Fibroblast of villous mesenchyme (primary cell): ENCODE data around the gene BTBD1. TPM values are rescaled to one million over a fixed set of nuclear protein-coding genes. Genes with fewer than 3 reads are reported as not detected.

ENCODE experiments used
- DNase-seq: peaks from one replicate; pipeline ENCODE4 v3.0.0-alpha.2; 2010; ENCODE audit warnings: low read depth
- H3K4me3 ChIP-seq: 2 replicates; pipeline ENCODE4 v1.5.1; 2011; ENCODE audit warnings: low read depth, mild to moderate bottlenecking, low read length
- total RNA-seq: library from RNA; depleted of rRNA; stranded (reverse); fragments of >200 nt; gene quantifications from 2 replicates; pipeline ENCODE4 v1.2.3, GENCODE V29; 2012
- TF ChIP-seq, protein P1 (sequence below): IDR thresholded peaks from 2 replicates; pipeline ENCODE4 v1.5.1; 2012; ENCODE audit warnings: low read depth, mild to moderate bottlenecking, low read length; ENCODE audit not compliant: insufficient read depth

BTBD1 gene
- 83.1 and 101 TPM in 2 replicates for total RNA-seq

DNA sequence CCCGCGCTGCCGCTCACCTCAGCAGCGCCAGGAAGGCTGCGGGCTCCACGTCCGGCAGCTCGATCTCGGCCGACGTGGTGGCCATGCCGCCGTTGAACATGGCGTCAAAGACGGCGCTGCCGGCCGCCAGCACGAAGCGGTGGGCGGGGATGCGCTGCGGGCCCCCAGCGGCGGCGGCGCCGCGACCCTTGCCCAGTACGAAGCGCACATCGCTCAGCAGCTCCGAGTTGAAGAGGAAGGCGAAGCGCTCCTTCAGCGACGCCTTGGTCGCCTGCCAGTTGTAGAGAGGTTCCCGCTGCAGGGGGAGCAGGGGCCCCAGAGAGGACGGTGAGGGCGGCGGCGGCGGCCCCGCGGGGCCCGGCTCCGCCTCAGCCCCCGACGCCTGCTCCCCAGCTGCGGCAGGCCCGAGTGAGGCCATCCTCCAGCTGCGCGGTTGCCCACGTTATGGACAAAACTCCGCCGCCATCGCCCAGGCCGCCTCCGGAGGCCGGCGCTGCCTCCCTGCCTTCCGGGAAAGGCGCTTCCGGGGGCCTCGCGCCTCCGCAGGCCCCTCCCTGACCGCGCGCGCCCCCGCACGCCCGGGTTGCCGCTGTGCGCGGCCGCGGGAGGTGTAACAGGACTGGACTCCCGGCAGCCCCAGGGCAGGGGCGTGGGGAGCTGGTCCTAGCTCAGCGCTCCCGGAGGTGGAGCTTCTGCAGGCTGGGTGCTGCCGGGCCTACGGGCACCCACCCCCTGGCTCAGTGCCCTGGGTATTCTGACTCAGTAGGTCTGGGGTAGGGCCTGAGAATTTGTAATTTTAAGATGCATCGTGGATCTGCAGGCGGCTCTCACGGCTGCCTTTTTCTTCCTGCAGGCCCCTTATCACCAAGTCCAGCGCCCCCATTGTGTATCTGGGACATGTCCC is at the start of gene BTBD1:
Gene BTBD1, minus strand, starts transcription at position 519 of the 904 bp plus-strand sequence. Its CDS starts 101 bp downstream, at position 418.
- TF ChIP-seq, protein P1, sequence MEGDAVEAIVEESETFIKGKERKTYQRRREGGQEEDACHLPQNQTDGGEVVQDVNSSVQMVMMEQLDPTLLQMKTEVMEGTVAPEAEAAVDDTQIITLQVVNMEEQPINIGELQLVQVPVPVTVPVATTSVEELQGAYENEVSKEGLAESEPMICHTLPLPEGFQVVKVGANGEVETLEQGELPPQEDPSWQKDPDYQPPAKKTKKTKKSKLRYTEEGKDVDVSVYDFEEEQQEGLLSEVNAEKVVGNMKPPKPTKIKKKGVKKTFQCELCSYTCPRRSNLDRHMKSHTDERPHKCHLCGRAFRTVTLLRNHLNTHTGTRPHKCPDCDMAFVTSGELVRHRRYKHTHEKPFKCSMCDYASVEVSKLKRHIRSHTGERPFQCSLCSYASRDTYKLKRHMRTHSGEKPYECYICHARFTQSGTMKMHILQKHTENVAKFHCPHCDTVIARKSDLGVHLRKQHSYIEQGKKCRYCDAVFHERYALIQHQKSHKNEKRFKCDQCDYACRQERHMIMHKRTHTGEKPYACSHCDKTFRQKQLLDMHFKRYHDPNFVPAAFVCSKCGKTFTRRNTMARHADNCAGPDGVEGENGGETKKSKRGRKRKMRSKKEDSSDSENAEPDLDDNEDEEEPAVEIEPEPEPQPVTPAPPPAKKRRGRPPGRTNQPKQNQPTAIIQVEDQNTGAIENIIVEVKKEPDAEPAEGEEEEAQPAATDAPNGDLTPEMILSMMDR: no peak
- H3K4me3 ChIP-seq: peak within 1 kb of the TSS; percentile 92

DNA sequence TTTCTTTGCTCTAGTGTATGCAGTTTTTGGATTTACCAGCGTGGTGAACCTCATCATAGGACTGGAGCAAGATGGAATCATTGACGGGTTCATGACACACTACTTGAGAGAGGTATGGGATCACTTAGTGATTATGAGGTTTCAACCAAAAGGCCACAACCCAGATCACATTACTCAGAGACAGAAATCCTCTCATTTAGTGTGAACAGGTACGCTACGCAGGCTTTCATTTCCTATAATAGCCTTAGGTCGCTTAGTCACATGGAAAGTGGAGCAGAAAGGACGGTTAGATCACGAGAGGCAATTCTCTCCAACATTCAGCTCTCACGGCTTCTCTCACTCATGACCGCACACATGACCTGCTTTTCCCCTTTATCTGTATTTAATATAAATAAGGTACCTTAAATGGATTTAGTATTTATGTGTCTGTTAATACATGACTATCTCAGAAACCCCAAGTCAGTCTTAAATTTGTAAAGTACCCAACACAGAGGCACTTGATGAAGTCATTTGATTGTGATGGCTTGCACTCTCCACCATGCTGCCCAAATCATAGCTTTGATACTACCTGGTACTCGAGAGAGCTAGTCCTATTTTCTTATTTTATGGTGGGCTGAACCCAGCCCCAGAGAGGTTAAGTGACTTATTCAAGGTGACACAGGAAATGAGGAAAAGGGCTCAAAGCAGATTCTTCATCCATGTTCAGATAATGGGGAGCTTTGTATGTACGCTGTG is 48.9 kb upstream of the BTBD1 start:
- no peak for DNase-seq
- H3K4me3 ChIP-seq: no peak overlapping the region
- TF ChIP-seq, protein P1: no peak

More for the DNA sequence above, at the start of gene BTBD1:
- DNase-seq: peak; percentile 93

DNA sequence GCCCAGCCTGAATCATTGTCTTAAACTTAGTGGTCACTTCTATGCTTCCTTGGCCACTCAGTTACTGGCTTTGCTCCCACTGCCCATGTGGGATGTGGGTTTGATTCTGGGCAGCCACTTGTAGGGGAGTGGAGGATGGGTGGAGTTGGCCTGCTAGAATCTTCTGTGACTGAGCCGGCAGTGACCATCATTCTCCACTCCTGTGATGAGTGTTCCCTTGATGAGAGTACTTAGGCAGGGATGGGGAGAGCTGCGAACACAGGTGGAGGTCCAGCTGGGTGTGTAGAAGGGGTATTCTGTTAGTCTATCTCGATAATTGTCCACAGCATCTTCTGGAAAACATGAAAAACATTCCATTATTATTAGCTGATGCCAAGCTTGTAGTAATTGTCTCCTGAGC is 48.4 kb upstream of the BTBD1 start:
- TF ChIP-seq, protein P1: no peak
- H3K4me3 ChIP-seq: no peak overlapping the region
- no peak for DNase-seq

DNA sequence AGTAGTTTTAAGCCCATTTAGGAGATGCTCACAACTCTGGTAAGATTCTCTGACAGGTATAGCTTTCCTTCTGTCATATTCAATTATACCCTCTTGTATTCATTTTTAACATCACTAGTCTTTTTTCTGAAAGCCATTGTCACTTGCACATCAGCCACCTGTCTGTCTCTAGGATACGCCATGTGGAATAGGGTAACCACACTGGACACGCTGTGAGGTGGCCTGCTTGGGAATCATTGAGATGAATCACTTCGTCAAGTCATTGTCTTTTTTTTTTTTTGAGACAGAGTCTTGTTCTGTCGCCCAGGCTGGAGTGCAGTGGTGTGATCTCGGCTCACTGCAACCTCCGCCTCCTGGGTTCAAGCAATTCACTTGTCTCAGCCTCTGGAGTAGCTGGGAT is 47.8 kb upstream of the BTBD1 start:
- DNase-seq: no peak
- TF ChIP-seq, protein P1: no peak
- no peak overlapping the region for H3K4me3 ChIP-seq

DNA sequence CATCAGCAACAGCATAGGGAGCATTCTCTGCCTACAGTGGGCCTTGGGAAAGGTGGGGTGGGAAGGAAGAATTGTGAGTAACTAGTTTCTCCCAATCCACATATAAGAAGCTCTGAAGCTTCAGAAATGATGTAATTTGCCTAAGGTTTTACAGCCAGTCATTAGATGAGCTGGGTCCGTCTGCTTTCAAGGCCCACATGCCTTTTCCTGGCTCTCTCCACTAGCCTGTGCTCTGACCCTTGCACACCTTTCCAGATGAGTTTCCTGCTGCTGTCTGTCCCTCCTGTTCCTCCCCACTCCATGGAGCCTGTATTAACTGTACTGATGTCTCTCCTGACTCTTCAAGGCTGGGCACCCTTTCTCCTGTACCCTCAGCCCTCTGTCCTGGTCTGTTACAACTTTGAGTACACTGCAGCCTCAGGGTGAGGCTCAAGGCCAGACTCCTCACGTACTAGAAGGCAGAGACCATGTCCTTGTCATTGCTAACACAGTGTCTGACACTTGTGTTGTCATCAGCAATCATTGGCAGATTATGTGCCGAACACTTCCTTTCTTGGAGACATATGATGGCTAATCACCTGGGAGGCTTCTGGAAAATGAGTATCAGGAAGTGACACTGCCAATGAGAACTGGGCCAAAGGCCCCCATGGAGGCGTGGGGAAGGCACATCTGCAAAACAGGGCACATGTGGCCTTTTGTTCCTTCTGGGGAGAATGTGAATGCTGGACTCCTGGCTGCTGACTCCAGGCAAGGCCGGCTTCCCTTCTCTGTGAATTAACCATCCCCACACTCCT is 47.0 kb upstream of the BTBD1 start:
- H3K4me3 ChIP-seq: no peak overlapping the region
- no peak for DNase-seq
- TF ChIP-seq, protein P1: no peak

DNA sequence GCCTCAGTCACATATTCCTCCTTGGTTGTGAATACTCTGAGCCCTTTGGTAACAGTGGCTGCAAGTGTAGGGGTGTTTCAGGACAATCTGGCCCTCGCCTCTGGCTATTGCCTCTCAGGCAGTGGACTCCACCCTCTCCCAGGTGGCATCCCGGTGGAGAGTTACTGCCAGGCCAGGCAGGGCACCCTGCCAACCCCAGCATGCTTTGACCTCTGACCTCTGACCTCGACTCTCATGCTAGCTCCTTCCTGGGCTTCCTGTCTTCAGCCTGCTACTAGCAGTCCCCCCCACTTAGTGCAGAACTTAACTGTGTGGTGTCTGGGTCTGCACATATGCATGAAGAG is 45.9 kb upstream of the BTBD1 start:
- DNase-seq: no peak
- no peak overlapping the region for H3K4me3 ChIP-seq

More for the DNA sequence above, 45.9 kb upstream of the BTBD1 start:
- TF ChIP-seq, protein P1: no peak
